NCI-H2029 treated with DMSO at 0.1 percent for 48 hours (cell line): ENCODE measurements around the gene MYO1D.
A peak's percentile ranks its signal among the peaks of the same experiment; 100 is the strongest.
"Not testable (repeated sequence)": the region's sequence is repeated elsewhere in the genome, so short reads cannot be mapped to it uniquely, and the experiment has no call there.

Source experiments
- DNase-seq: peaks from one replicate; lab custom pipeline; 2025; lab: John Stamatoyannopoulos, UW

The MYO1D gene

DNA sequence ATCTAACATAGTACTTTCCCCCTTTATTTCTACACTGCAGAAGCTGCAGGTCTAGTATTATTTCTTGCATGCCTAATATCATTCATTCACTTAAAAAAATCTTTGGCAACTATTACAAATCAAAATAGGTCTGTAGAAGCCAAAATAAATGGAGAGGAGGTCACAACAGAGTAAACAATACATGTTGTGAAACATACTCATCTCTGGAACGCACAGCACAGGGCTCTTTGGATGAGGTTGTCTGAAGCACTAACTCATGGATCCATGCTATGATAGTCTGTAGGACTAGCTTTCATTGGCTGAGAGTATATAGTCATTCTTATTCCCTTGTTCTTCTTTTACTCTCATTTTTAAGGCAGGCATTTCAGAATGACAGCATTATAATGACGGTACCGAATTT, 21.3 kb downstream of the MYO1D start:
- DNase-seq = no peak

DNA sequence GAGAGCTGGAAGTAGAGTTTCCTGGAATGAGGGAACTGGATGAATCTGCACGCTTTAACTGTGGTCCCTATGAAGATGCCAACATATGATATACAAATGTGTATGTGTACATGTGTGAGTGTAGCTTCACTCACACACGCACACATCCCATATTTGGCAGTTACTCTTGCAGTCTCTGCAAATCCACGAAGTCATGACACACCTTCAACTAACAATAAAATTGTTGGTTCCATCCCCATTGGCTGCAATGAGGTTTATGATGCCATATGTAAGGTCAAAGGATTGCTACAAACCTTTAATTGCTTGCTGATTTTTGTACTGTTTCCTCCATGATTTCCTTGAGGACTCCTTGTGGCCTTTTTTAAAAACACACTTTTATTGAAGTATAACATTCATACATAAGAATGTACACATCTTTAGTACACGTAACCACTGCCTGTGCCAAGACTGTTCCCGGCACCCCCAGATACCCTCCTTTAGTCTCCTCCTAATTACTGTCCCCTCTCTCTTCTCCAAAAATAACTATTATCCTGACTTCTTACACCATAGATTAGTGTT, 22.0 kb downstream of the MYO1D start:
- DNase-seq = no peak

DNA sequence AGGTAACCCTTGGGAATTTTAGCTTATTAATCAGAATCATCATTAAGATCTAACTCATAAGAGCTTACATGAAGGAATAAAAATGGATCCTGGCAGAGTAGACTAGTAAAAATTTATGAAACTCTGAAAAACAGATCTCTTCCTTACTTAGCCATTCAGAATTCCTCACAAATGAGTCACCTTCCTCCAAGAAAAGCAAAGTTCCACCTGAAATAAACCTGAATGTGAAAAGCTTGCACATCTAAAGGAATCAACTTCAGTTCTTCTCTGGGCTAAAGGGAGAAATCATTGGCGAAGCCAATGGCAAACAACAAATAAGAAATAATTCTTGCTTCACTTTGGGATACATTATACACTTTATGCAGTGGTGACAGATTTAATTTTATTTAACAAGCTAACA, 22.7 kb downstream of the MYO1D start:
- no peak for DNase-seq

DNA sequence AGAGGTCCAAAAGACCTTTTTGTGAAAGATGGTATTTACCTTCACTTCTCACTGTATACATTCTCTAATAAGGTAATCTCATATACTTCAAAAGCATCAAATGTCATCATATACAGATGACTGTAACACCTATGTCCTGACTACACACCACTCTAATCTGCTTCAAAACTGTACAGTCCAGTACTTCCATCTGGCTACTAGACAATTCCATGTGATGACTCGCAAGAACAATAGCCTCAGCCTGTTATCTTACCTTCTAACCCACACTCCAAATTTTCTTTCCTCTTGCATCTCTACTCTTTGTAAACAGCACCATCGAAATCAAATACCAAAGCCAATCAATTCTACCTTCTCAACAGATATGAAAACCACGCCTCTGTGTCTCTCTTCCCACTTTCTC, 24.1 kb downstream of the MYO1D start:
- no peak for DNase-seq

DNA sequence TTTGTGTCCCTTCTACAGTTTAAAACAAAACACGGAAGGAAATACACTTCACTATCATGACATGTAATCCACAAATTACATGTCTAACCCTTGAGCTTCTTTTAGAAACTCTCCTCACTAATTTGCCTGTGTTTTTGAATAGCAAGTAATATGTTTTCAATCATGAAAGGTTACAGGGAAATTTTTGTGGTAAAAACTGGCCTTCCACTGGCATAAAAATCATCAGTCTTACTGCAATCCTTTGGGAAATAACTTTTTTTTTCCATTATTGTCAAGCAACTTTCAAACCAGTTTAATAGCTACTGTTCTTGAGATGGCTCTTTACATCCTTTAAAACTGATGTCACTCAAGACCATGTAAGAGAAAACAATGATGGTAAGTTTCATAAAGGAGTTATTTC, 27.0 kb downstream of the MYO1D start:
- DNase-seq = no peak

DNA sequence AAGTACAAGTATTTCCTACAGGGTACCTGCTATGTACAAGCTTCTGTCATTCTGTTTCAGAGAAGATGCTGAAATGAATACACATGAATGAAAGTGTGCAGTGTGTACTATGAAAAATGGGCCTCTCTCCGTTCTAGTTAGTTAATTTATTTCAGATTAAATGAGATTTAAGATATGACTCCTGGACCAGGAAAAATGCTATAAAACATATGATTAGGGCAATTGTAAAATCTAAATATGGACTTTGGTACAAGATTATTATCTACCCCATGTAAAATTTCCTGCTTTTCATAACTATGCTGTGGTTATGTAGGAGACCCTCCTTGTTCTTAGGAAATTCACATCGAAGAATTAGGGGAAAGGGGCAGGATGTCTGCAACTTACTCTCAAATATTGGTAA, 28.9 kb downstream of the MYO1D start:
- no peak for DNase-seq

DNA sequence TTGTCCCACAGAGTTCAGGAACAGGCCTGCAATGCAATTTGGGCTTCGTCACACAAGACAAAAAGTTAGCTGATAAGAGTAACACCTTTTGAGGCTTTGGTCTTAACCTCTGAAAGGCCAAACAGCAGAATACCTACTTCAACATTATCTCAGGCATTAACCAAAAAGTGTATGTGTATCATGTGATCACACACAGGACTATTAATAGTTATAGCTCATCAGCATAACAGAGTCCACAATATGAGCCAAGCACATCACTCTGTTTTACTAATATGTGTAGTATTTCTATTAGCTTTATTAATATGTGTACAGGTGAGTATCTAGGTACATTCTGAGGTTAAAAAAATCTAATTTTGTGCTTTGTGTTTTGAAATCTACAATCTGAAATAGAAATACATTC, 30.8 kb downstream of the MYO1D start:
- no peak for DNase-seq

DNA sequence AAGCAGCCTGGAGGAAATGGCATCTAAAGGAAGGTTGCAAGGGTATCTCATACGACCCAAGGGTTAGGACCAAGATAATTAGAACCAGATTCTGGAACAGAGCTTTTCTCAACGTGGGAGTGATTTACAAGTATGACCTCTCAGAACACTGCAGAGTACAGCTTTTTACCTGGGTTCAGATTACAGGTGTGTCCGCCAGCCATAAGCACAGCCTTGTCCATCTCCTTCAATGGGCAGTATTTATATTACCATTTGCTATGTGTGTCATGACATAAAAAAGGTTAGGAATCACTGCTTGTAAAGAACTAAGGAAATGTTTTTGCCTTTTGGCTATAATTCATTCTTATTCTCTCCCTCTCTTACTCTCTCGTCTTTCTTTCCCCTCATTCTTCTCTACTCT, 36.7 kb downstream of the MYO1D start:
- DNase-seq = no peak

DNA sequence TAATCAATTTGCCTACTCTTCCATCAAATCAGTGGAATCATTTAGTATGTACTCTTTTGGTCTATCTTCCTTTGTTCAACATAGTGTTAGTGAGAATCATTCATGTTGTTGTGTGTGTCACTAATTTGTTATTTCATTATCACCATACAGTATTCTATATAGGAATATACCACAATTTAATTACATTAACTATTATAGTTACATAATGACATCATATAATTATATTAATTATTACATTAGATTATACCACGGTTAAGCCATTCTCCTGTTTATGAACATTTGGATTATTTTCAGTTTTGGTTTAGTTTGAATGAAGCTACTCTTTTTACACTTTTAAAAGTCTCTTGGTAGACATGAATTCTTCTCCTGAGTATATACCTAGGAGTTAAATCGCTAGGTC, 40.4 kb downstream of the MYO1D start:
- DNase-seq = no peak

DNA sequence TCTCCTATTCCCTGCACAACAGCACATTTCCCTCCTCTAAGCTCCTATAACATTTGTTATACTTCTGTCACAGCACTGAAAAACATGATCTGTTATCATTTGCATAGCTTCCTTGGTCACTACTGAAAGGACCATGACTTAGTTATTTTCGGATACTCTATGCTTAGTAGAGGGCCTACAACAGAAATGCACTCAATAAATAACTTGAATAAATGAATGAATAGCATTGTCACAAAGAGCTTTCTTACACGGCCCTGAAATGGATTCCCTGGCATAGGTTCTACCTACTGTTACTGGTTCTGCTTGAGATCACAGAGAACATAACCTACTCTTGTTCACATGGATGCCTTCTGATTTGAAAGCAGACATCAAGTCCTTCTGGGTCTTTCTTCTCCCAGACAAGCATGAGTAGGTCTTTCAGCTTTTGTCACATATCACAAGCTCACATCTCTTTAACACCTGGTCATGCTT, 41.6 kb downstream of the MYO1D start:
- DNase-seq = no peak

DNA sequence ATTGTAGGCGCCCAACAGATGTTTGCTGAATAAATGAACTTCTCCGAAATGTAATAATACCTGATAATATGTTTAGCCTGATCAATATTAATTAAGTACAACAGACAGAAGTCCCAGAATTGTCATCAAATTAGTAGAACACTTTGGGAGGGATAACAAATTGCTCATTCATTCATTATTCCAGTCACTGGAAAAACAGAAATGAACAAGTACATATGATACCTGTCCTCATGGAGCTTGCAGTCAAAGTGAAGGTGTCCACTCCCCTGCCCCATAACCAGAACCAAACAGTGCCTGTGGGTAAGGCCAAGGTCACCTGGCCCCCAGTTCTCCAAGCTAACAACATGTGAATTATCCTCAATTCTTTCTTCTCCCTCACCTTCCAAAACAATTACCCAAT, 42.8 kb downstream of the MYO1D start:
- no peak for DNase-seq

DNA sequence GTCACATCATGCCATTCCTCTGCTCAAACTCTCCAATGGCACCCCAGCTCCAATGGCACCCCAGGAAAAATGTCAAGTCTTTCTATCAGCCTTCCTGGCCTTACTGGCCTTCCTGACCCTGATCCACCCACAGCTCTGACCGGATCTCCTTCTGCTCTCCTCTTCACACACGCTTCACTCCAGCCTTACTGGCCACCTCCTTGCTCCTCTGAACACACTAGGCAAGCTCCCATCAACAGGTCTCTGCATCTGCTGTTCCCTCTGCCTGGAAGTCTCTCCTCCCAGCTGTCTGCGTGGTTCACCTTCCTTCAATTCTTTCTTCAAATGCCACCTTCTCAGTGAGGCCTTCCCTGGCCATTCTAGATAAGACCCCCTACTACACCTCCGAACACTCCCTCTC, 43.4 kb downstream of the MYO1D start:
- DNase-seq = no peak

DNA sequence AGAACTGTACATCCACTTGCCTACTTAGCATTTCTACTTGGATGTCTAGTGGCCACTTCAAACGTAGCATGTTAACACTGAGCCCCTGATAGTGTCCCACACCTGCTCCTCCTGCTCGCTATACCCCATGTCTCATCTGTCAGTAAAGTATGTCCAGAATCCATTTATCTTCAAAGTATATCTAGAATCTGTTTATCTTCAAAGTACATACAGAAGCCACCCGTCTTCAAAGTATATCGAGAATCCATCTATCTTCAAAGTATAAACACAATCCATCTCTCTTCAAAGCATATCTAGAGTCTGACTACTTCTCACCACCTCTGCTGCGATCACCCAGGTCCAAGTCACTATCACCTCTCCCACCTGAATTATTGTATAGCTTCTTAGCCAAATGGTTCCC, 43.8 kb downstream of the MYO1D start:
- DNase-seq = no peak

DNA sequence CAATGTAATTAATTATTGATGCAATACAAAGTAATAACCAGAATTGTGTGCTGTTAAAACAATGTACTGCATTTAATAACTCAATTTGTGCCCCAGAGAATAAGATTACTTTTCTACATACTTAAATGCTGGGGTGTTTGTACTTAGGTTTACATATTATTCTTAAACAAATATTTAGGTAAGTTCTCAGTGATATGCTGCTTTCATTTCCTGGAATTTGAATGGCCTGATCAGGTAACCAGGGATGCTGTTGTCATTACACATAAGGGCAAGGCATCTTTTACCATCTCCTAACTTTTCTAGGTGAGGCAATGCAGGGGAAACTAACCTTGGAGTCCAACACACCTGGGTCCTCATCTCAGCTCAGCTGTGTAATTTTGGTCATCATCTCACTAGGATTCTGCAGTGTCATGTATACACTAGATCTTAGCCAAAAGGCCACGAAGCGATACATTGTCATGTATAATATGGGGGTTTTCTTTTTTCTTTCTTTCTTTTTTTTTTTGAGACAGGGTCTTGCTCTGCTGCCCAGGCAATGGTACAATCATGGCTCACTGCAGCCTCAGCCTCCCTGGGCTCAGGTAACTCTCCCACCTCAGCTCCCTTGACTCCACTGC, 45.2 kb downstream of the MYO1D start:
- DNase-seq = peak; percentile 28

DNA sequence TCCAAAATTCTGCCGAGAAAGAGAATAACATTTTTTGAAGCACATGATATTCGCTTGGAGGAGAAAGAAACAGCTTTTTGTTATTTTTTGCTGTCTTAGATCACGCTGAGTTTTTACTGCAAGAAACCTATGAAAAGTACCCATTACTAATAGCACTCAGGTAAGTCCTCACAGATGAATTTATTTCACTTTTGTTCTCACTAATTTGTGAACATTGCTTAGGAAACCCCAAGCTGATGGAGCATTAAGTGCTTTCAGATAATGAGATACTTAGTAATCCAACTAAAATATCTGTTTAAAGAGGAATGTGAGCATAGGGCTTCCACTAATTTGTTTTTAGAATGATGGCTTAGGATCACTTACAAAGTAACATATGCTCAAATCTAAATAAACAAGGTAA, 45.7 kb downstream of the MYO1D start:
- no peak for DNase-seq

DNA sequence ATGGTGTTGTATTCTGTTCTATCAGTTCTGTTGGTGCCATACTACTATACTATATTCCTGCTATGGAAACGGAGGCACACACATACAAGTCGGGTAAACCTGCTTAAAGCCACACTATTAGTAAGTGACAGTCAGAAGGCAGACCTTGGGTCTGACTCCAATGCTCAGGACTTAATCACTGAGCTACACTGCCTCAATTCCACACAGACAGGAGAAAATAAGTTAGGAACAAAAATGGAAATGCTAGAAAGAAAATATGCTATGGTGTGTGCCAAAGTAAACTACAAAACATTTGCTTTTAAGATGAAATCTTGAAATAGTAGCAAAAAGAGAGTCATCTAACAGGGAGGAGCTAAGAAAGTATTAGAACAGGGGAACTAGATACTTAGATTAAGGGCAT, 48.1 kb downstream of the MYO1D start:
- no peak for DNase-seq

DNA sequence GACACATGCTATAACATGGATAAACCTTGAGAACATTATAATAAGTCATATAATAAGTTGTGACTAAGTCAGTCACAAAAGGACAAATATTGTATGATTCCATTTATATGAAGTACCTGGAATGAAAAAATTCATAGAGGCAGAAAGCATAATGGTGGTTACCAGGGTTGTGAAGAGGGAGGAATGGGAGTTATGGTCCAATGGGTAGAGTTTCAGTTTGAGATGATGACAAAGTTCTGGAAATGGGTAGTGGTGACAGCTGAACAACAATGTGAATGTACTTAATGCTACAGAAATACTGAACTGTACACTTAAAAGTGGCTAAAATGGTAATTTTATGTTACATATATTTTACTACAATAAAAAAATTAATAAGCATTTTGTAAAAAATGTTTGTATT, 49.7 kb downstream of the MYO1D start:
- peak; percentile 39 for DNase-seq

DNA sequence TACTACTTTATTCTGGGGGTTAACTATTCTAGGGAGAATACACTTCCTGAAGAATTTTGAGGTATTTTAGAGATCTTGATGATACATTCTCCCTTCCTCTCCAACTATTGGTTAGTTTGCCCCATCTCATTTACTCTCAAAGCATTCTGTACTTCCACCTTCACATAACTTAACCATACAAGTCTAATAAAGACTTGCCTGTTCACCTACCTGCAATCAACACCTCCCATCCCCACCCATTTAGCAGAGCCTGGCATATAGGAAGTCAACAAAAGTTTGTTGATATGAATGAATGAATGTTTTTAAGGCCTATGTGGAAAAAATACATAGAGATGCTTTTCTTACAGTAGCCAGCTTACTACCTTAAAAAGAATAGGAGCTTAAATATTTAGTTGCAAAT, 50.8 kb downstream of the MYO1D start:
- DNase-seq = no peak

DNA sequence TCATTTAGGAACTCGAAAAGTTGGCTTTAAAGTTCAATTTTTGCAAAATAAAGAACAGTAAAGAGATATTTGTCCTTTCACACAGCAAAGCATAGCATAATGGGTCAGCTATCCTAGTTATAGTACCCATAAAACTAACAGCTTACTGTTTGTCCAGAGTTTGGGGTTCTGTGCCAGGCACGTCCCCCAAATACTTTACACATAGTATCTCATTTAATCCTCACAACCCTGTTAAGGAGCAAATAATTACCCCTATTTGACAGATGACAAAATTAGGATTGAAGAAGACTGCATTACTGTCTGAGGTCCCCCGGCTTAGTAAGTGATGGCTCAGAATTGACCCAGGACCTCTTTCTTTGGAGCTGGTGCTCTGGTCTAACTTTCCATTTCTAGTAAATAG, 52.6 kb downstream of the MYO1D start:
- no peak for DNase-seq

DNA sequence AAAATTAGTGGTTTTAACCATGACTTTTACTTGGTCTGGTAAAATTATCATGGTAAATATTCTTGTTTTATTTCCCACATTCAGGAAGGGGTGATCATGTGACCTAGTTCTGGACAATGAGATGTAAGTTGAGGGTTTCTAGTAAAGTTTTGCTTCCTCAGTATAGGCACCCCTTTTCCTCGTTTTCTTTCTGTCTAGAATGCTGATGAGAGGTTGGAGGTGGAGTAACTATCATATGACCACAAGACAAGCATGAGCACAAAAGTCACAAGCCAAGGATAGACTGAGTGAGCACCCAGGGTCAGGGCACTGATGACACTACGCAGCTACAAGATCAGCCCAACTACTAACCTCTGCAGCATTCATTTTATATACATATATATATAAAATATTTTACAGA, 53.9 kb downstream of the MYO1D start:
- no peak for DNase-seq

DNA sequence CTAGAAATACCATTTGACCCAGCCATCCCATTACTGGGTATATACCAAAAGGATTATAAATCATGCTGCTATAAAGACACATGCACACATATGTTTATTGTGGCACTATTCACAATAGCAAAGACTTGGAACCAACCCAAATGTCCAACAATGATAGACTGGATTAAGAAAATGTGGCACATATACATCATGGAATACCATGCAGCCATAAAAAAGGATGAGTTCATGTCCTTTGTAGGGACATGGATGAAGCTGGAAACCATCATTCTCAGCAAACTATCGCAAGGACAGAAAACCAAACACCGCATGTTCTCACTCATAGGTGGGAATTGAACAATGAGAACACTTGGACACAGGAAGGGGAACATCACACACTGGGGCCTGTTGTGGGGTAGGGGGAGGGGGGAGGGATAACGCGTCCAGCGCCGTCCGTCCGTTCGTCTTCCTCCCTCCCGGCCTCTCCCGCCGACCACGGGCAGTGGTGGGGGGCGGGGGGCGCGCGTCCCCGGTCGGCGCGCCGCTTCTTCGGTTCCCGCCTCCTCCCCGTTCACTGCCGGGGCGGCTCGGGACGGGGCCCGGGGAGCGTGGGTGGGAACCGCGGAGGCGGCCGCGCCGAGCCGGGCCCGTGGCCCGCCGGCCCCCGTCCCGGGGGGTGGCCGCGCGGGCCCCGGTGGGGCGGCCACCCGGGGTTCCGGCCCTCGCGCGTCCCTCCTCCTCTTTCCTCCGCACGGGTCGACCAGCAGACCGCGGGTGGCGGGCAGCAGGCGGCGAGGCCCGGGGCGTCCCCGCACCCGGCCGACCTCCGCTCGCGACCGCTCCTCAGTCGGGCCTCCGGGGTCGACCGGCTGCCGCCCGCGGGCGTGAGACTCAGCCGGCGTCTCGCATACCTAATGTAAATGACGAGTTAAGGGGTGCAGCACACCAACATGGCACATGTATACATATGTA, 54.7 kb downstream of the MYO1D start:
- not testable (repeated sequence) for DNase-seq

DNA sequence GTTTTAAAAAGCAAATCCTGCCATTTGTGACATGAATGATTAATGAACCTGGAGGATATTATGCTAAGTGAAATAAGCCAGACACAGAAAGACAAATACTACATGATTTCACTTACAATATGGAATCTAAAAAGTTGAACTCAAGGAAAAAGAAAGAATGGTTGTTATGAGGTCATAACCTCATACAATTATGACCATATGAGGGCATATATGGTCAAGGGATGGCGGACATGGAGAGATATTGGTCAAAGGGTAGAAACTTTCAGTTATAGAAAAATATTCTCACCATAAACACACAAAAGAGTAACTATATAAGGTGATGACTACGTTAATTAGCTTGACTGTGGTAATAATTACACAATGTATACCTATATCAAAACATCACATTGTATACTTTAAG, 56.5 kb downstream of the MYO1D start:
- no peak for DNase-seq

DNA sequence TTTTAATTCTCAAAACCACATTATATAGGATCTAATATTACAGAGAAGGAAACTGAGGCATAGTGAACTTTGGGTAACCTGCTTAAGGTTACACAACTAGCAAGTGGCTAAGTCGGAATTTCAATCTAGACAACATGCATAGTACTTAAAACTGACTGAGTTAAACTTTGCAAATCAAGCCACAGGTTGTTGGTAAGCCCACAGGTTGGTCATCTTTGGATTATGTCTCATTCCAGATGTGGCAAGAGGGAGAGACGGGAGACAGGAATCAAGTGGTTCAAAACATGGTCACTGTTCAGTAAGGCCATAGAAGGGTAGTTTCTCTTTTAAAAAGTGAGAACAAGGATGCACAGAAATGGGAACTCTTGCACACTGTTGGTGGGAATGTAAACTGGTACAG, 57.1 kb downstream of the MYO1D start:
- DNase-seq = no peak
